ENCODE results near the gene CSH1.
"Not testable (repeated sequence)": the region's sequence is repeated elsewhere in the genome, so short reads cannot be mapped to it uniquely, and the experiment has no call there.

Gene CSH1

DNA sequence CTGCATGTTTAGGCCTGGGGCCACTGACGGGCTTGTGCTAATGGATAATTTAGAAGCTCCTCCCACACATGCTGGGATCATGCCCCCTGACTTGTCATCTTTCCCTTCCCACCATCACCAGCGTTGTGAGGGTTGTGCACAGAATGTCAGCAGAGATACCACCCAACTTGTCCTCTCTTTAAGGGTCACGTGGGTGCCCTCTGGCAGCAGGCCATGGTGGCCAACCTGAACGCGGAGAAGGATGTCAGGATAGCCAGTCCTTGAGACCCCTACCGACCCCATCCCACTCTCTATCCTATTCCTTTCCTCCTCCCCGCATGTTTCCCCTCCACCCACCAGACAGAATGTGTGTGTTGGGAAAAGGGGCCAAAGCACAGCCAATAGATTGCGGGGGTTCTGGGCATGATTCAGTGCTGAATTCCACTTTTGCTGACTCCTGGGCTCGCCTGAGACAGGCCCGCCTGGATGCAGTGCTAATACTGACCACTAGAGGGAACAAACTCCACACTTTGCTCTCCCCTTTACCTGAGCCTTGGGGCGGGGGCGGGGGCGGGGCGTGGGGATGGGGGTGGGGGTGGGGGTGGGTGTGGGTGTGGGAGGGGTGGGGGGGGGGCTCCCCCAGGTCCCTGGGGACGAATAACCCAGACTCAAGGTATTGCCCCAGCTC lies 14.3 kb downstream of the CSH1 start, which contains the start of gene GH2:
Gene GH2, minus strand, starts transcription at position 10 of the 667 bp plus-strand sequence. CDS start 143 bp downstream, outside the sequence.
- TF ChIP-seq, protein P1, sequence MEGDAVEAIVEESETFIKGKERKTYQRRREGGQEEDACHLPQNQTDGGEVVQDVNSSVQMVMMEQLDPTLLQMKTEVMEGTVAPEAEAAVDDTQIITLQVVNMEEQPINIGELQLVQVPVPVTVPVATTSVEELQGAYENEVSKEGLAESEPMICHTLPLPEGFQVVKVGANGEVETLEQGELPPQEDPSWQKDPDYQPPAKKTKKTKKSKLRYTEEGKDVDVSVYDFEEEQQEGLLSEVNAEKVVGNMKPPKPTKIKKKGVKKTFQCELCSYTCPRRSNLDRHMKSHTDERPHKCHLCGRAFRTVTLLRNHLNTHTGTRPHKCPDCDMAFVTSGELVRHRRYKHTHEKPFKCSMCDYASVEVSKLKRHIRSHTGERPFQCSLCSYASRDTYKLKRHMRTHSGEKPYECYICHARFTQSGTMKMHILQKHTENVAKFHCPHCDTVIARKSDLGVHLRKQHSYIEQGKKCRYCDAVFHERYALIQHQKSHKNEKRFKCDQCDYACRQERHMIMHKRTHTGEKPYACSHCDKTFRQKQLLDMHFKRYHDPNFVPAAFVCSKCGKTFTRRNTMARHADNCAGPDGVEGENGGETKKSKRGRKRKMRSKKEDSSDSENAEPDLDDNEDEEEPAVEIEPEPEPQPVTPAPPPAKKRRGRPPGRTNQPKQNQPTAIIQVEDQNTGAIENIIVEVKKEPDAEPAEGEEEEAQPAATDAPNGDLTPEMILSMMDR (IDR thresholded peaks at IDR 0.05; ENCODE audit: insufficient read depth, missing control alignments): peak; percentile 55
- FAIRE-seq (no peak), DNase-seq (ENCODE audit: insufficient read length, low spot score) (peak; percentile 72)

DNA sequence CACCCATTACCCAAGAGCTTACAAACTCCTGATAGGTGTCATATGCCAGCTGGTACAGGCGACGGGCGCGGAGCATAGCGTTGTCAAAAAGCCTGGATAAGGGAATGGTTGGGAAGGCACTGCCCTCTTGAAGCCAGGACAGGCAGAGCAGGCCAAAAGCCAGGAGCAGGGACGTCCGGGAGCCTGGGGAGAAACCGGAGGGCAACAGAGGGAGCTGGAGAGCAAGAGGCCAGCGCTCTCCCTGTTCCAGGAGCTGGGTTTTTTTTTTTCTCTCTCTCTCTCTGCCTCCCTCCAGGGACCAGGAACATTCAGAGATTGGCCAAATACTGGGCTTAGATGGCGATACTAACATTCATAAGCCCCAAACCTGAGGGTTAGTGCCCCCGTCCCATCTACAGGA lies 15.0 kb downstream of the CSH1 start:
- DNase-seq (ENCODE audit: insufficient read length, low spot score); FAIRE-seq: not testable (repeated sequence)

DNA sequence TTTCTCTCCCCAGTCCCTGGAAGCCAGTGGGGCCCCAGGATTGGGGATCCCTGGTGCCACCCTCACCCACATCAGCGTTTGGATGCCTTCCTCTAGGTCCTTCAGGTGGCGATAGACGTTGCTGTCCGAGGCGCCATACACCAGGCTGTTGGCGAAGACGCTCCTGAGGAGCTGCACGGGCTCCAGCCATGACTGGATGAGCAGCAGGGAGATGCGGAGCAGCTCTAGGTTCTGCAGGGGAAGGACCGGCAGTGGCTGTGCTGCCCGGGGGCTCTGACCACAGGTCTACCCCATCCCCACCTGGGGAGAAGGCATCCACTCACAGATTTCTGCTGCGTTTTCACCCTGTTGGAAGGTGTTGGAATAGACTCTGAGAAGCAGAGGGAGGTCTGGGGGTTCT lies 15.7 kb downstream of the CSH1 start:
- TF ChIP-seq, protein P1 (IDR thresholded peaks at IDR 0.05; ENCODE audit: insufficient read depth, missing control alignments): no peak
- no peak for FAIRE-seq
- DNase-seq (ENCODE audit: insufficient read length, low spot score): no peak

DNA sequence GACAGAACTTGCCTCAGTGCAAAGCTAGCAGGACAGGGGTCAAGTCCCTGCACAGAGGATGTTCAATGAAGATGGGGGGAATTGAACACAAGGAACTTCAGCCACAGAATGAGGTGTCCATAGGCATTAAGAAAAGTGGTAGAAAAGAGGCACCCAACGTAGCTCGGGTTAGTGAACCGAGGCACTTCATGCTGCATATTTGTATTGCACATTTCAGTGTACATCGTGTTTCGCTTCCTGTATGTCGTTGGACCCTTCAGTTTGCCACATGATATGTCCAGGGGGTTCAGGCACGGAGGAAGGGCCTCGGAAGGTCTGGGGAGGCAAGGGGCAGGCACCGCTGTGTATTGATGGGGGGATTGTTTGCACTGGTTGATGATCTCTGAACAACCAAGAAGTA lies 18.0 kb downstream of the CSH1 start:
- not testable (repeated sequence) for FAIRE-seq; DNase-seq (ENCODE audit: insufficient read length, low spot score)

DNA sequence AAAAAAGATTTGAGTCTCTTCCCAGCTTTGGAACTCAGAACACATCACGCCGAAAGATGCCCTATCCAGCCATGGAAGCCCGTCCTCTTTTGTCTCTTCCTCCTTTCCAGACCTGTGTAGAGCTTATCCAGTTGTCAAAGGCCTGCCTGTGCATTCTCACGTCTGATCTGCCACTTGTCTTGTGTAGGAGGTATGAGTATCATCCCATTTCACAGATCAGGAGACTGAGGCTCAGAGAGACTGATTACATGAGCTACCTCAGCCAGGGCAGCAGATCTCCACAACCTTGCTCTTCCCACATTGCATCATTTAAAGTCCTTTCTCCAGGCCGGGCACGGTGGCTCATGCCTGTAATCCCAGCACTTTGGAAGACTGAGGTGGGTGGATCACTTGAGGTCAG lies 21.7 kb downstream of the CSH1 start:
- not testable (repeated sequence) for DNase-seq (ENCODE audit: insufficient read length, low spot score); FAIRE-seq

DNA sequence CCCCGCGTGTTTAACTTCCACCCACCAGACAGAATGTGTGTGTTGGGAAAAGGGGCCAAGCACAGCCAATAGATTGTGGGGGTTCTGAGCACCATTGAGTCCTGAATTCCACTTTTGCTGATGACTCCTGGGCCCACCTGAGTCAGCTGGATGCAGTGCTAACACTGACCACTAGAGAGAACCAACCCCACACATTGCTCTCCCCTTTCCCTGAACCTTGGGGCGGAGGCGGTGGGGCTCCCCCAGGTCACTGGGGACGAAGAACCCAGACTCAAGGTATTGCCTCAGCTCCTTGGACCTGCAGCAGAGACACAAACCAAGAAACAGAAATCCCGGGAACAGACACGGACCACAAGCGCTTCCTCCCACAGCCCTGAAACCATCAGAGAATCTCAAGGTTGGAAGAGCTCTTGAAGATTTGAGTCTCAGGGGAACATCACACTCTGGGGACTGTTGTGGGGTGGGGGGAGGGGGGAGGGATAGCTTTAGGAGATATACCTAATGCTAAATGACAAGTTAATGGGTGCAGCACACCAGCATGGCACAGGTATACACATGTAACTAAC lies 22.2 kb downstream of the CSH1 start:
- FAIRE-seq; DNase-seq (ENCODE audit: insufficient read length, low spot score): not testable (repeated sequence)

DNA sequence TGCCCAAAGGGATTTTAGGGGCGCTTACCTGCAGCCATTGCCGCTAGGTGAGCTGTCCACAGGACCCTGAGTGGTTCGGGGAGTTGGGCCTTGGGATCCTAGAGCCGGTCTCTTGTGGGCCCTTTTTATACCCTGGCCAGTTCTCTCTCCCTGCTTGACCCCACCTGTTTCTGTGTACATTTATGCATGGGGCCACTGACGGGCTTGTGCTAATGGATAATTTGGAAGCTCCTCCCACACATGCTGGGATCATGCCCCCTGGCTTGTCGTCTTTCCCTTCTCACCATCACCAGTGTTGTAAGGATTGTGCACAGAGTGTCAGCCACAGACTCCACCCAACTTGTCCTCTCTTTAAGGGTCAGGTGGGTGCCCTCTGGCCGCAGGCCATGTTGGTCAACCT lies 22.8 kb downstream of the CSH1 start, which contains the start of gene CSH2:
Gene CSH2, minus strand, starts transcription at position 101 of the 400 bp plus-strand sequence. Its CDS starts 63 bp downstream, at position 38.
- DNase-seq (ENCODE audit: insufficient read length, low spot score); FAIRE-seq: not testable (repeated sequence)

DNA sequence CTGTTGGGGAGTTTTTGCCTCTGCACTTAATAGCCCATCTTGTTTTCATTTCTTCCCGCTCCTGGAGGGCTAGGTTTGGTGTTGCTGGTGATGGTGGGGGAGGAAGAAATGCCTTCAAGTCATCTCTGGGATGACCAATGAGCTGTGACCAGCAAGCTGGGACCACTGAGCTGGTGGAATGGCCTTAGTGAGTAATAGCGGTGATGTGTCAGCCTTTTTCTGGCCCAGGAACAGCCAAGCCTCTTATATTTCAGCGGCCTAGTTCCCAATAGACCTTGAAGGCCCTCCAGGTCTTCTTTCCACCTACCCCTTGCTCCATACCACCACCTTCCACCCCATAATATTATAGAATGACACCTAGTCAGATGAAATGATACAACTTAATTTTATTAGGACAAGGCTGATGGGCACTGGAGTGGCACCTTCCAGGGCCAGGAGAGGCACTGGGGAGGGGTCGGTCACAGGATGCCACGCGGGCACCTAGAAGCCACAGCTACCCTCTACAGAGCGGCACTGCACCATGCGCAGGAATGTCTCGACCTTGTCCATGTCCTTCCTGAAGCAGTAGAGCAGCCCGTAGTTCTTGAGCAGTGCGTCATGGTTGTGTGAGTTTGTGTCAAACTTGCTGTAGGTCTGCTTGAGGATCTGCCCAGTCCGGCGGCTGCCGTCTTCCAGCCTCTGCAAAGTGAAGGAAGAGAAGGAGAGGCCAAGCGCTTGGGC lies 24.6 kb downstream of the CSH1 start:
- FAIRE-seq; DNase-seq (ENCODE audit: insufficient read length, low spot score): not testable (repeated sequence)

DNA sequence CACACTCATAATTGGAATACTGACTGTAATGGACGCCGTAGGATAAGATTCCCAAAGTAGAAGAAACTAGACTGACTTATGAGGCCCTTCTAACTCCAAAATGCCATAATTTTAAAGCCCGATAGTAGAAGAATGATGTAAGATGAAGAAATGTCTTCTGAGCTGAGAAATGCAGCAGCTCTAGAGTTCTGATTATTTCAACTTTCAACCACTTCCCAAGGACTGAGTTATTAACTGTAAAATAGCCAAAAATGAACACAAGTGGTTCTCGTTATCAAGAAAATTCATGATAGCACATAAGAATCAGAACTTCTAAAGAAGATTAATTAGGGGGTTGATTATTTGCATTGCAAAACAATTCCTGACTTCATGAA lies 26.1 kb downstream of the CSH1 start:
- not testable (repeated sequence) for DNase-seq (ENCODE audit: insufficient read length, low spot score); FAIRE-seq

DNA sequence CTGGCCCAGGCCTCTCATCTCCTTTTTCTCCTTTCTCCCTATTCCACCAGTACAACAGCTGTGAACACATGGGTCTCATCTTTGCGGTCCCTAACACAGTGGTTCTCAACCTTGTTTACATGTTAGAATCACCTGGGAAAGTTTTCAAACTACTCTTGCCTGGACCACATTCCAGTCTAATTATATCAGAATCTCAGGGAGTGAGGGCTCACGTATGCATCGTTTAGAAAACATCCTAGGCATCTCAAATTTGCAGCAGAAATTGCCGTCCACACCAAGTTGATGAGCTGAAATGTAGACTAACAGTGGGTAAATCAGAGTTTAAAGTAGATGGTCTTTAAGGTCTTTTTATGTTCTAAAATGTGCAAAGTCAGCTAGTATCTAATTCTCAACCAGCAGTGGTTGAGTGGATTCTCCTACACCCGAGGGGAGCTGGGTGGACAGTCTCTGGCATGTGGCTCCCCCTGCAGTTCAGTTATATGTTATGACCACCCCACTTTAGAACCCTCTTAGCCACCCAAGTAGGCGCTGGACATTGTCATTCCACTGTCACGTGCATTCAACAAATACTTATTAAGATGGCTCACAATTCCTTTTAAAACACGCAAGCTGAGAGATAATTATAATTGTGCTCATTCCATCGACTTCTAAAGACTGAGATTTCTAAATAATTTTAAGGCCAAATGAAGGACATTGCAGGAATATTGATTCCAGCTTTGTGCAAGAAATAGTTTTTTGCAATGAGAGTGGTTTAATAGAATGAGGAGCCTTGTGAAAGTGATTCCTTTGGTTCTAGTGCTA lies 26.7 kb downstream of the CSH1 start:
- not testable (repeated sequence) for DNase-seq (ENCODE audit: insufficient read length, low spot score); FAIRE-seq

DNA sequence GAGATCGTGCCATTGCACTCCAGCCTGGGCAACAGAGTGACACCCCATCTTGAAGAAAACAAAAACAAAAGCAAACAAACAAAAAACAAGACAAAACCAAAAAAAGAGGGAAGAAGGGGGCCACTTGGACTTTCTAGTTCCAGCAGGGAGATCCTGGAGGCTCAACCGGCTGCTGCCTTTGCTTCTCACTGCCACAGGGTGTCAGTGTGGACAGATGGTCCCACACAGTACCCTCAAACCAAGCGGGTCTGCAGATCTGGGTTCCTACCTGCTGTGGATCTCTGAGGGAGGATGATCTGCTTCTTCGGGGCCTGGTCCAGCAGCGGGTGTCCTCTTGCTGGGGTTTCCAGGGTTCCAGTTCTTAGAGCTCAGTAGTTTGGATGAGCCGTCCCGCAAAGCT lies 29.7 kb downstream of the CSH1 start:
- TF ChIP-seq, protein P1 (IDR thresholded peaks at IDR 0.05; ENCODE audit: insufficient read depth, missing control alignments): peak; percentile 19
- not testable (repeated sequence) for FAIRE-seq

More for the DNA sequence above, 29.7 kb downstream of the CSH1 start:
- not testable (repeated sequence) for DNase-seq (ENCODE audit: insufficient read length, low spot score)

Measured in D721Med (cell line).